HEK293 (cell line): Measurements from ENCODE around the gene ZNF423.

Experiments used
- CTCF ChIP-seq: fragments of 450-650 bp; formaldehyde crosslinking; IDR thresholded peaks from 2 replicates; pipeline ENCODE4 v1.5.1; 2016; ENCODE audit warnings: missing biosample characterization, missing genetic modification characterization
- GLI4 ChIP-seq: fragments of 450-650 bp; formaldehyde crosslinking; IDR thresholded peaks from 2 replicates; pipeline ENCODE4 v1.5.1; 2016; ENCODE audit warnings: missing biosample characterization, missing genetic modification characterization
- KLF9 ChIP-seq: fragments of 450-650 bp; formaldehyde crosslinking; IDR thresholded peaks from 2 replicates; pipeline ENCODE4 v1.5.1; 2016; ENCODE audit warnings: missing biosample characterization, missing genetic modification characterization, low read depth
- PBX3 ChIP-seq: sonication (generic); formaldehyde crosslinking; IDR thresholded peaks from 2 replicates; pipeline ENCODE4 v1.8.1; 2022; ENCODE audit warnings: mild to moderate bottlenecking, moderate library complexity, missing genetic modification reagents
- PRDM1 ChIP-seq: fragments of 450-650 bp; formaldehyde crosslinking; IDR thresholded peaks from 2 replicates; pipeline ENCODE4; 2016; ENCODE audit warnings: missing biosample characterization, missing genetic modification characterization
- ZBTB11 ChIP-seq: fragments of 450-650 bp; formaldehyde crosslinking; conservative IDR thresholded peaks from 2 replicates; pipeline ENCODE4 v1.5.1; 2016; ENCODE audit warnings: low read depth, missing biosample characterization, missing genetic modification characterization
- ZBTB44 ChIP-seq: fragments of 450-650 bp; IDR thresholded peaks from 2 replicates; pipeline ENCODE4 v1.5.1; 2018; ENCODE audit warnings: missing biosample characterization, mild to moderate bottlenecking, missing genetic modification characterization
- ZNF2 ChIP-seq: fragments of 450-650 bp; formaldehyde crosslinking; IDR thresholded peaks from 2 replicates; pipeline ENCODE4 v1.5.1; 2016; ENCODE audit warnings: missing biosample characterization, missing genetic modification characterization
- ZNF26 ChIP-seq: fragments of 450-650 bp; formaldehyde crosslinking; IDR thresholded peaks from 2 replicates; pipeline ENCODE4 v1.5.1; 2016; ENCODE audit warnings: missing biosample characterization, missing genetic modification characterization
- ZNF274 ChIP-seq, 2 experiments: fragments of 200-500 bp in 1 of 2; fragments of 450-650 bp in 1 of 2; sonication (Bioruptor generic) in 1 of 2; formaldehyde crosslinking in 1 of 2; IDR thresholded peaks; 2 replicates each; pipeline versions ENCODE4 v1.5.1 to v1.6.1; 2014 to 2016; ENCODE audit warnings: borderline replicate concordance in 1 of 2, inconsistent platforms in 1 of 2, low read length in 1 of 2, missing biosample characterization in 1 of 2, missing genetic modification characterization in 1 of 2
- ZNF580 ChIP-seq: fragments of 450-650 bp; formaldehyde crosslinking; IDR thresholded peaks from 2 replicates; pipeline ENCODE4 v1.5.1; 2016; ENCODE audit warnings: missing biosample characterization, missing genetic modification characterization
- ZNF621 ChIP-seq: fragments of 450-650 bp; formaldehyde crosslinking; IDR thresholded peaks from 2 replicates; pipeline ENCODE4 v1.5.1; 2017; ENCODE audit warnings: missing biosample characterization, missing genetic modification characterization

- TF ChIP-seq ZNF26 (tag by site-specific recombination) (no peak), CTCF (no peak), ZNF274 (IDR thresholded peaks at IDR 0.05; ENCODE audit: low read length) (no peak), ZNF274 (tag by site-specific recombination; IDR thresholded peaks at IDR 0.05; ENCODE audit: borderline replicate concordance) (no peak), ZNF2 (no peak), PRDM1 (tag by site-specific recombination) (no peak), KLF9 (no peak), ZBTB44 (no peak), ZNF621 (tag by site-specific recombination) (no peak), ZBTB11 (tag by site-specific recombination) (no peak), GLI4 (tag by site-specific recombination) (no peak), PBX3 (CRISPR knock-in tag) (no peak), ZNF580 (tag by site-specific recombination) (no peak)
These were observed 308.5 kb downstream of the ZNF423 start for GRCh38 chr16:49547448-49547847.
